Stimulated activated CD4-positive, alpha-beta T cell treated with anti-CD3 and anti-CD28 coated beads, Interleukin-12 subunit alpha, Interleukin-12 subunit beta, amount 100 ng/mL, for 24 hours (primary cell): ENCODE measurements around the gene MYO5C.

Experiments
- DNase-seq, 2 experiments: peaks; one replicate each; pipeline ENCODE4 v3.0.0-alpha.2; 2020; ENCODE audit warnings: low read depth in 2 of 2

The MYO5C gene

GRCh38 chr15:52295421-52296001 is at the start of gene MYO5C:
Gene MYO5C, minus strand, starts transcription at chr15:52295804. Its CDS starts 168 bp downstream, at chr15:52295636.
- no peak for DNase-seq

GRCh38 chr15:52344592-52344991 is 49.0 kb upstream of the MYO5C start:
- DNase-seq: no peak

DNA sequence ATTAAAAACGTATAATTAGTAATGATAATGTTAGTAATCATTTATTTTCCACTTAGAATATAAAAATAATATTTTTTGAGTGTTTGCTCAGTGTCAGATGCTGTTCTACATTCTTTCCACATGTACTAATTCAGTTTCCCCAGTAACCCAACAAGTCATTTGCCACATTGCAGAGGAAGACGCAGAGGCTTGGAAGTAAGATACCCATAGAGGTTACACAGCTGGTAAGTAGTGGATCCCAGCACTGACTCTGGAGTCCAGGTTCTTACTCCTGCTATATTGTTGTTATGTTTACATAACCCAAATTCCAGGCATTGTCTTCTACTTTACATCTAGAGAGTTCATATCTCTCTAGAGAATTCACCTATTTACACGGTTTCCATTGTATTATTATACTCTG is 48.2 kb upstream of the MYO5C start:
- no peak for DNase-seq

GRCh38 chr15:52340093-52340492 is 44.5 kb upstream of the MYO5C start:
- DNase-seq: no peak

GRCh38 chr15:52338891-52339290 is 43.3 kb upstream of the MYO5C start:
- no peak for DNase-seq

GRCh38 chr15:52338058-52338457 is 42.5 kb upstream of the MYO5C start:
- DNase-seq: no peak

DNA sequence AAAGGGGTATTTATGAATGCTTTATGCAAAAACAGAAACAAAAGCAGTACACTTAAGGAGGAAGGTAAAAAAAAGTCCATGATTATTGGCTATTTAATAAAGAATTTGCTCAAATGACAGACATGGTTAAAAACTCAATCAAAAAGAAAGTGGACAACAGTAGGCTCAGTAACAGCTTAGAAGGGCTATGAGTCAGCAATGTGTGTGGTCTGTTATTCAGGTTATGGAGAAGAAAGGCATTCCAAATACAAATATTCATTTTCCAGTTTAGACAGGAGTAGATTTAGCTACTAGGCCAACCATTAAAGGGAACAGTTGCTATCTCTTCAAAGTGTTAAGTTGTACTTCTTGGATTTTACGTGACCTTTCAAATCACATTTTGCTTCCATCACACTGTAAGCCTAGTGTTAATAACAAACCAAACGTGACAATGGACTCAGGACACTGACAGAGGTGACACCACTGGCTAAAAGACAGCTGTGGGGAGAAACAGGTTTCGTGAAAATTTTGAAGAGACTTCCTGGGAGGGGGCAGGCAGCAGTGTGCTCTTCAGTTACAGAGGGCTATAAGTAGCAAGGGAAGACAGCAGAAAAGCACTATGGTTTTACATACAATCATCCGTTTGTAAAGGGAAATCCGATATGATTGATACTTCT is 41.7 kb upstream of the MYO5C start:
- no peak for DNase-seq

- no peak for DNase-seq
Measured at GRCh38 chr15:52336529-52336928, 40.9 kb upstream of the MYO5C start.

- DNase-seq: no peak
Measured at GRCh38 chr15:52334491-52335160, 39.0 kb upstream of the MYO5C start.

- DNase-seq: peak; percentile 17 to 19
Measured at GRCh38 chr15:52331490-52332240, 36.1 kb upstream of the MYO5C start.

DNA sequence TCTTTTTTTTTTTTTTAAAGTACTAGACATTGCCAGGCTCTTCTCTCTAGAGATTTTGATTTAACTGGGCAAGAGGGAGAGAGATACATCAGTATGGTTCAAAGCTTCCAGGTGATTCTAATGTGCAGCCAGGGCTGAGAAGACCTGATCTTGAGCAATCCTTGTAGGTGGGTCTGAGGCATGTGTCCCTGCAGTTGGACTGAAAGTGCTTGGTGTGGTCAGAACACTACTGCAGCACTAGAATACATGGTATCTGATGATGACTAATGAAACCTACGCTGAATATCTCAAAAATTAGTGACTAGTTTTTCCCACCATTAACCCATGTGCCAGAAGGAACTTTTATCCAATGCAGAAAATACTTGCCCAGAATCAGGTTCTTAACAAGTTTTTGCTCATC is 34.4 kb upstream of the MYO5C start:
- DNase-seq: no peak

GRCh38 chr15:52329150-52329549 is 33.5 kb upstream of the MYO5C start:
- no peak for DNase-seq

DNA sequence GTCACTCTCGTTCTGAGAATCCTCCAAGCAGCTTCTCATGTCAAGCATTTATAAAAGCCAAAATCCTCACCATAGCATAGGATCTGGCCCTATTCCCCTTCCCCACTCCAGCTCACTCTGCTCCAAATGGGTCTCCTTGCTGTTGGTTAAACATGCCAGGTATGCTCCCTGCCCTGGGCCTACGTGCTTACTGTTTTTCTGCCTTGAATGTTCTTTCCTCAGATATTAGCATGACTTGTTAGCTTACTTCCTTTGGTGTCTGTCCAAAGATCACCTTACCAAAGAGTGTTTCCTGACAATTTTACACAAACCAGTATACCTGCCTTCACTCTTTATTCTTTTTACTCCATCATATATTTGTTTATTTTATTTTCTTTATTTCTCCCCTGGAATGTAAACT is 33.1 kb upstream of the MYO5C start:
- DNase-seq: no peak

DNA sequence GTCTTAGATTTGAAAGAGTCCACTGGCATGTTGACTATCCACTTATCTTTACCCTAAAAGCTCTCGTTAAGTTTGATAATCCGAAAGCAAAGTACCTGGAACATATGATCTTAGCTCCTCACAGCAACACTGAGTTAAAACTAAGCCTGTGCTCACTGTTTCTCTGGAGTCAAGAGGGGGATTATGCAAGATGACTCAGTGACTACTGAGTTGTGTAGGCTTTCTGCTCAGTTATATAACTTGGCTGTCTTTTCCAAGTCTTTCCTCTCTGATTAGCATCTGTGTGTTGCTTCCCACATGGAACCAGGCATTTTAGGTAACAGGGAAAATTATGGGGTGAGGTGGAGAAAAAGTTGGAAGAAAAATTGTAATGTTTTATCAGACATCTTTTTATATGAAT is 31.2 kb upstream of the MYO5C start:
- no peak for DNase-seq

DNA sequence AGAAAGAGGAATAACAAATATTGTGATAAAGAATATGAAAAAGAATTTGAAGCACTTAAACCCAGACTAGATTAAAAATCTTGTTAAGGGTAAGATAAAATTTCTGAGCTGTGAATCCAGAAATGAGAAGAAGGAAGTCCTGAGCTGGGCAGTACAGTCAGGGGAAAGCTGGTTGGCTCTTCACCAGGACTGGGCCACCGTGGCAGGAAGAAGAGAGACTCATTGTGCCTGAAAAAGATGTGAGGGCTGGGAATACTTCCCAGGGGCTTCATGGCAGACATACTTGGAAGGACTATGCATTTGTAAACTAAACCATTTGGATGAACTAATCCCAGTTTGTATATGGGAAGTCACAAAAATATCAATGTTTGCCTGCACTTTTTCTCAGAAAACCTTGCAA is 28.5 kb upstream of the MYO5C start:
- DNase-seq: no peak

DNA sequence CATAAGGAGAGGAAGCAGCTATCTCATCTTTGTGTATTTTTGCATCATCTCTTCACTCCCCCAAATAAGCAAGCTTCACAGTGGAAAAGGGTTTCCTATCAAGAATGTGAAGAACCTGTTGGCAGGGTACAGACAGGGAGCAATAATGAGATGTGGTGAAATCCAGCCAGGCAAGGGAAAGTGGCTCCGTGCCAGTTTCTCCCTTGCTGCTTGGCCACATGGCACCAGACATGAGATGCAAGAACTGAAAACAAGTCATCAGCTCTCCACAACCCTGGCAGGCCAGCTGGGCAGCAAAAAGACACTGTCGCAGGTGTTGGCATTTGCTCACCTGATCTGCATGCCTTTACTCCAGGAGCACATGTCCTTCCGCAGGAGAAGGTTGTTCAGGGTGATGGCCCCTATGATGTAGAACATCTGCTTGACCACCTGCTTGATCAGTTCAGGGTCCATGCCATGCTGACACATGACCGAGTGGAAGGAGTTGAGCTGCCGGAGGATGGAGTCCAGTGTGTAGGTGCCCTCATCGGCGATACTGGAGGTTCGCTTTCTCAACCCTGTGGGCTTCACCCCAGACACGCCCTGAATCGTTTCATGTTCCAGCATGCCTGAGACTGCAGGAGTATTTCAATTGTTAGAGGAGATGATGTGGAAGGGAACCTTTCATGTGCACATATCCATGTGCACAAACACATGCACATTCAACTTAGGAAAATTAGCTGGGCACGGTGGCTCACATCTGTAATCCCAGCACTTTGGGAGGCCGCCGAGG is 23.3 kb upstream of the MYO5C start:
- no peak for DNase-seq

GRCh38 chr15:52317688-52318087 is 22.1 kb upstream of the MYO5C start:
- no peak for DNase-seq

- DNase-seq: no peak
Measured at GRCh38 chr15:52317022-52317421, 21.4 kb upstream of the MYO5C start.

- DNase-seq: no peak
Measured at GRCh38 chr15:52309154-52309548, 13.5 kb upstream of the MYO5C start.

DNA sequence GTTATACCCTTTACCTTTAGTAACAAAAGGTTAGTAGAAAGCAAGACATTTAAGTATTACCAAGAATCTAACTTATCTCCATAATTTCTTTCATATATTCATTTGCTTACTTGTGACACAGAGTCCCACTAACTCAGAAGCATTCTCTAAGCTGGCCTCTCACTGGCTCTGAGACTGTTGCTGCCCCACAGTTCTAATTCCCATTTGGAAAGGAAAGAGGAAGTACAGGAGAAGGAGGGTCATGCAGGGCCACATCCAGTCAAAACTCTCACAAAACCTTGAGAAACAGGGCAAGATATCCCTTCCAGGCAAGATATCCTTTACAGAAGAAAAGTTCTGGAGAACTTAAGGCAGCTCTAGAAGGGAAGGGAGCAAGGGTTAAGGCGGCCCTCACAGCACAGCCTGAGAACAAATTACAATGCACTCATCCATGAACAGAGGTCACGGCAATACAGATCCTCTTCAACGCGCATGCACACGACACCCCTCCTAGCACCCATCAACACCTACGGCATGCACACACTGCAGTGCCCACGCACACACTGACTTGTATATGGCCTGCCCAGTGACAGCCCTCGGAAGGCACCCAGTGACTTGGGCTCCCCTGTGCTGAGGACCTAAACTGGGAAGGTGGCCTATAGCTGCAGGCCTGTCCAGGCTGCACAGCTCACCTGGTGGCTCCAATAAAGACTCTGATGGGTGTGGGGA is 13.0 kb upstream of the MYO5C start:
- DNase-seq: no peak

GRCh38 chr15:52307847-52308246 is 12.2 kb upstream of the MYO5C start:
- DNase-seq: no peak
